Keratinocyte (primary cell): Measurements from ENCODE around the gene SPRYD3. TPM values are rescaled to one million over a fixed set of nuclear protein-coding genes. Genes with fewer than 3 reads are reported as not detected.

Experiments
- DNase-seq: peaks from one replicate; pipeline ENCODE4 v3.0.0-alpha.2; 2011; ENCODE audit warnings: low read depth, missing footprints, low spot score
- FAIRE-seq: peaks from 2 replicates; lab custom pipeline; 2011; peaks lifted over from hg19 to GRCh38; lab: Jason Lieb, UNC
- H2AFZ ChIP-seq: 2 replicates; pipeline ENCODE4 v1.6.0; 2012; ENCODE audit warnings: low read length, control low read depth, inconsistent platforms; ENCODE audit not compliant: control insufficient read depth
- H3K27ac ChIP-seq: 2 replicates; pipeline ENCODE4 v1.5.1; 2011; ENCODE audit warnings: low read length; ENCODE audit not compliant: control insufficient read depth, insufficient read depth
- H3K27me3 ChIP-seq: 3 replicates; pipeline ENCODE4 v1.6.0; 2011; ENCODE audit warnings: low read length; ENCODE audit not compliant: control insufficient read depth, insufficient read depth; ENCODE audit errors: extremely low read depth
- H3K36me3 ChIP-seq, 2 experiments: 2 replicates in 1 of 2; 3 replicates in 1 of 2; pipeline ENCODE4 v1.5.1; 2011; ENCODE audit warnings: low read length in 2 of 2, mild to moderate bottlenecking in 1 of 2; ENCODE audit not compliant: control insufficient read depth in 2 of 2, insufficient read depth in 2 of 2; ENCODE audit errors: extremely low read depth in 1 of 2
- H3K4me1 ChIP-seq: 3 replicates; pipeline ENCODE4 v1.5.1; 2011; ENCODE audit warnings: low read length; ENCODE audit not compliant: control insufficient read depth, insufficient read depth; ENCODE audit errors: extremely low read depth
- H3K4me2 ChIP-seq: 3 replicates; pipeline ENCODE4 v1.6.0; 2011; ENCODE audit warnings: low read depth, low read length; ENCODE audit not compliant: control insufficient read depth, insufficient read depth; ENCODE audit errors: extremely low read depth
- H3K4me3 ChIP-seq, 3 experiments: fragments of 200-600 bp in 1 of 3; sonication (generic) in 1 of 3; 2 replicates in 2 of 3; 3 replicates in 1 of 3; pipeline ENCODE4 v1.5.1; 2011 to 2016; ENCODE audit warnings: low read length in 3 of 3, mild to moderate bottlenecking in 3 of 3, control low read depth in 2 of 3, inconsistent platforms in 1 of 3, low read depth in 1 of 3, mixed read lengths in 1 of 3, mixed run types in 1 of 3, moderate library complexity in 1 of 3; ENCODE audit not compliant: control insufficient read depth in 2 of 3, insufficient read depth in 2 of 3; ENCODE audit errors: extremely low read depth in 1 of 3
- H3K79me2 ChIP-seq: 2 replicates; pipeline ENCODE4 v1.6.0; 2012; ENCODE audit warnings: low read length; ENCODE audit not compliant: control insufficient read depth, insufficient read depth
- H3K9ac ChIP-seq: 3 replicates; pipeline ENCODE4 v1.6.0; 2011; ENCODE audit warnings: low read length; ENCODE audit not compliant: control insufficient read depth, insufficient read depth; ENCODE audit errors: extremely low read depth
- H3K9me1 ChIP-seq: 3 replicates; pipeline ENCODE4 v1.6.0; 2011; ENCODE audit warnings: low read length; ENCODE audit not compliant: control insufficient read depth, insufficient read depth; ENCODE audit errors: extremely low read depth
- H3K9me3 ChIP-seq: 2 replicates; pipeline ENCODE4 v1.5.1; 2012; ENCODE audit warnings: low read depth, low read length; ENCODE audit not compliant: control insufficient read depth
- H4K20me1 ChIP-seq: 3 replicates; pipeline ENCODE4 v1.6.0; 2011; ENCODE audit warnings: low read length; ENCODE audit not compliant: control insufficient read depth, insufficient read depth; ENCODE audit errors: extremely low read depth
- EZH2 ChIP-seq: IDR thresholded peaks from one replicate; pipeline ENCODE4 v1.6.1; 2012; ENCODE audit warnings: inconsistent platforms, mild to moderate bottlenecking, low read length, moderate library complexity
- dilution Hi-C: fragments of 300-500 bp; cut with MboI; formaldehyde crosslinking; loops from one replicate; pipeline ENCODE4 v1.7.0; 2020; ENCODE audit warnings: low sequenced_read_pairs; ENCODE audit not compliant: extremely low pct_ligation_motif_present
- polyA plus RNA-seq, 5 experiments: library from polyadenylated mRNA; depleted of rRNA in 3 of 5; stranded (reverse) in 3 of 5; stranded (forward) in 1 of 5; unstranded in 1 of 5; fragments of >200 nt; gene quantifications; 1 replicate in 1 of 5; 2 replicates in 3 of 5; 3 replicates in 1 of 5; pipeline versions ENCODE4 v1.2.1 to v1.2.3, GENCODE V29; 2011 to 2012; ENCODE audit warnings: missing spikeins in 2 of 5, low read depth in 1 of 5, low replicate concordance in 1 of 5
- TF ChIP-seq, protein P1 (sequence below), 3 experiments: IDR thresholded peaks in 1 of 3; conservative IDR thresholded peaks in 1 of 3; optimal IDR thresholded peaks in 1 of 3; 2 replicates in 2 of 3; 3 replicates in 1 of 3; pipeline versions ENCODE3 to v1.5.1; 2011; ENCODE audit warnings: low read length in 3 of 3, mild to moderate bottlenecking in 3 of 3, moderate library complexity in 2 of 3, control low read depth in 1 of 3, inconsistent platforms in 1 of 3; ENCODE audit not compliant: insufficient read depth in 2 of 3; ENCODE audit errors: extremely low read depth in 1 of 3

SPRYD3 gene
- polyA plus RNA-seq, 1 donor (not counting 4 experiments of a cell fraction or from before 2014, with no cell fraction given) = 27.5 TPM

DNA sequence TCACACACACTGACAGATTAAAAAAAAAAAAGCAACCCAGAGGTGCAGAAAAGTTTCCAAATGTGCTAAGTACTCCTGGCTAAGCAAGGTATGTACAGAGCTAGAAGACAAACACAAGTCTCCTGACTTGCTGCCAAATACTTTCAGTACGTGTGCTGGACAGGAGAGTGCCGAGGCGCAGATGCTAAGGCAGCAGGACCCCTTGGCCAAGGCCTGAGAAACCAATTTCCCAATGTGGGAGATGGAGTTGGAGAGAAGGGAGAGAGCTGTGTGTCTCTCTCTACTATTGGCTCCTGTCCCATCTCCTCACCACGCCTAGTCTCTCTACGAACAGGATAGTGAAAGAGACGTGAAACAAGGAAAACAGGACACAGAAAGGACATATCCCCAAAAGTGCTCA, 5.3 kb downstream of the SPRYD3 start:
- no peak for DNase-seq
- TF ChIP-seq, protein P1, sequence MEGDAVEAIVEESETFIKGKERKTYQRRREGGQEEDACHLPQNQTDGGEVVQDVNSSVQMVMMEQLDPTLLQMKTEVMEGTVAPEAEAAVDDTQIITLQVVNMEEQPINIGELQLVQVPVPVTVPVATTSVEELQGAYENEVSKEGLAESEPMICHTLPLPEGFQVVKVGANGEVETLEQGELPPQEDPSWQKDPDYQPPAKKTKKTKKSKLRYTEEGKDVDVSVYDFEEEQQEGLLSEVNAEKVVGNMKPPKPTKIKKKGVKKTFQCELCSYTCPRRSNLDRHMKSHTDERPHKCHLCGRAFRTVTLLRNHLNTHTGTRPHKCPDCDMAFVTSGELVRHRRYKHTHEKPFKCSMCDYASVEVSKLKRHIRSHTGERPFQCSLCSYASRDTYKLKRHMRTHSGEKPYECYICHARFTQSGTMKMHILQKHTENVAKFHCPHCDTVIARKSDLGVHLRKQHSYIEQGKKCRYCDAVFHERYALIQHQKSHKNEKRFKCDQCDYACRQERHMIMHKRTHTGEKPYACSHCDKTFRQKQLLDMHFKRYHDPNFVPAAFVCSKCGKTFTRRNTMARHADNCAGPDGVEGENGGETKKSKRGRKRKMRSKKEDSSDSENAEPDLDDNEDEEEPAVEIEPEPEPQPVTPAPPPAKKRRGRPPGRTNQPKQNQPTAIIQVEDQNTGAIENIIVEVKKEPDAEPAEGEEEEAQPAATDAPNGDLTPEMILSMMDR (optimal IDR thresholded peaks at IDR 0.05 in 1 of 3, IDR thresholded peaks at IDR 0.05 in 1 of 3, conservative IDR thresholded peaks at IDR 0.05 in 1 of 3; ENCODE audit: extremely low read depth in 1 of 3, insufficient read depth in 2 of 3, low read length in 3 of 3) = no peak
- no peak for TF ChIP-seq EZH2
- Histone ChIP-seq H3K27ac (no peak overlapping the region), H2AFZ (no peak overlapping the region), H3K9me3 (no peaks in the 10 kb centered on the region), H3K27me3 (no peaks in the 10 kb centered on the region), H3K9ac (no peak overlapping the region), H3K4me3 (no peak overlapping the region), H3K4me2 (no peak overlapping the region), H3K36me3 (peaks cover 29 to 31% of the 10 kb centered on the region in 2 experiments), H3K9me1 (peaks cover 7% of the 10 kb centered on the region), H4K20me1 (no peaks in the 10 kb centered on the region), H3K79me2 (peaks cover 11% of the 10 kb centered on the region), H3K4me1 (peaks cover 26% of the 10 kb centered on the region)
- no peak for FAIRE-seq
- dilution Hi-C loops = no loop called here

DNA sequence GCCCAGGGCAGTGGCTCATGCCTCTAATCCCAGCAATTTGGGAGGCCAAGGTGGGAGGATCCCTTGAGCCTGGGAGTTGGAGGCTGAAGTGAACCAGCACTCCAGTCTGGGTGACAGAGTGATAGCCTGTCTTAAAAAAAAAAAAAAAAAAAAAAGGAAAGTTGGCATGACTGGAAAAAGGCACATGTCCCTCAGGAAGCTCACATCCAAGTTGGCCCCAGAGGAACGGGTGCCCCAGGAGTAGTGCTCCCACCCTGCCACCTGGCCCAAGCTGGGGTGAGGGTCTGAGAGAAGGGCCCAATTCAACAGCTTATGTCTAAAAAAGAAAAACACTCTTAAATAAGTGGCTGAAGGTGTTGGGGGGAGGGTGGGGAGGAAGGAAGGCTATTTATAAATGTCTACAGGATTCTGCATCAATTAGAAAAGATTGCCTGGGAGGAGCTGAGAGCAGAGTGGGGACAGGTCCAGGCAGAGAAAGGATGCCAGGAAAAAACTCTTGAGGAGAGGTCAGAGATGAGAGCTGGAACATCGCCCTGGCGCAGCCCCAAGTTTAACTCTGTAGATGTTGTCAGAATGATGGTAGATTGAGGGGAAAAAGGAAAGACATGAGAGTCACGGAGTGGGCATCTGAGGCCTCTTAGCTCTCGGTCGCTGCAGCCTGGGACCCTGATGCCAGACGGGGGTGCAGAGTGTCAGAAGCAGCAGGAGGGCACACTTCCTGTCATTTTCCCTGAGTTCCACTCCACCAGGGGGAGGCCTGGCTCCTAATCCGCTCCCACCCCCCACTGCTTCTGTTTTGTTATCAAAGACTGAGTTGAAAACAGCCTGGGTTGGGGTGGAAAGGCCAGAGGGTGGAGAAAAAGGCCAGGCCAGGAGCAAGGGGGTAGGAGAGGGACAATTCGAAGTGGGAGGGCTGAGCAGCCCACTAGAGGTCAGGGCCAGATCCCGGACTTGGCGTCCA, 7.3 kb downstream of the SPRYD3 start:
- Histone ChIP-seq H3K4me3 (no peak overlapping the region), H3K27me3 (no peaks in the 10 kb centered on the region), H3K4me1 (peaks cover 24% of the 10 kb centered on the region), H3K9me1 (peaks cover 7% of the 10 kb centered on the region), H3K9ac (no peak overlapping the region), H2AFZ (no peak overlapping the region), H4K20me1 (no peaks in the 10 kb centered on the region), H3K36me3 (peaks cover 29 to 36% of the 10 kb centered on the region in 2 experiments), H3K9me3 (no peaks in the 10 kb centered on the region), H3K79me2 (no peaks in the 10 kb centered on the region), H3K27ac (no peak overlapping the region), H3K4me2 (no peak overlapping the region)
- TF ChIP-seq EZH2 = no peak
- TF ChIP-seq, protein P1 (optimal IDR thresholded peaks at IDR 0.05 in 1 of 3, IDR thresholded peaks at IDR 0.05 in 1 of 3, conservative IDR thresholded peaks at IDR 0.05 in 1 of 3; ENCODE audit: extremely low read depth in 1 of 3, insufficient read depth in 2 of 3, low read length in 3 of 3) = no peak
- DNase-seq (no peak), FAIRE-seq (peak; percentile 20)
- dilution Hi-C loops = no loop called here
